Measurements from ENCODE around the gene EIF2B2. TPM values are rescaled to one million over a fixed set of nuclear protein-coding genes. Genes with fewer than 3 reads are reported as not detected.

EIF2B2 gene
- total RNA-seq, 4 donors from 2014 or later = 37.0 to 45.6 (median 37.9) TPM

DNA sequence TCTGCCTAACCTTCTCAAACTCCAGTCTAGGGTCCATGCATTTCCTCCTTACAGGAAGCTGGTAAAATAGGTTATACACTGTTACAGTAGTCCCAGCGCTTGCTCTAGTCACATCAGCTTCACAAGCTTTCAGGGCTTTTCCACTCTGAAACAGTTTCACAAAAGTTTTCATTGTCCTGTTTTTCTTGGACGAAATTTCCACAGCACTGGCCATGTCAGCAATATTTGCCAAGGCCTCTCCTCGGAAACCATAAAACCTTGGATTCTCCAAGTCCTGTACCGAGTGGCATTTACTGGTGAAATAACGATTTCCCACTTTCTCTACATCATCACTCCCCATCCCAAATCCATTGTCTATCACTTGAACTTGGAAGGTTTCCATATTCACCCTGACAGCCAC, 46.4 kb downstream of the EIF2B2 start:
- DNase-seq (ENCODE audit: low spot score in 2 of 2) = no peak
- 57 to 58% methylated on average over 5 of the region's 5 CpGs for WGBS, 2 donors
- H3K4me3 ChIP-seq (ENCODE audit: low read depth, poor library complexity, severe bottlenecking) = no peak overlapping the region
- intact Hi-C loops (cut with DNase I; ENCODE audit: low total_unique reads) = no loop called here
- TF ChIP-seq, protein P1, sequence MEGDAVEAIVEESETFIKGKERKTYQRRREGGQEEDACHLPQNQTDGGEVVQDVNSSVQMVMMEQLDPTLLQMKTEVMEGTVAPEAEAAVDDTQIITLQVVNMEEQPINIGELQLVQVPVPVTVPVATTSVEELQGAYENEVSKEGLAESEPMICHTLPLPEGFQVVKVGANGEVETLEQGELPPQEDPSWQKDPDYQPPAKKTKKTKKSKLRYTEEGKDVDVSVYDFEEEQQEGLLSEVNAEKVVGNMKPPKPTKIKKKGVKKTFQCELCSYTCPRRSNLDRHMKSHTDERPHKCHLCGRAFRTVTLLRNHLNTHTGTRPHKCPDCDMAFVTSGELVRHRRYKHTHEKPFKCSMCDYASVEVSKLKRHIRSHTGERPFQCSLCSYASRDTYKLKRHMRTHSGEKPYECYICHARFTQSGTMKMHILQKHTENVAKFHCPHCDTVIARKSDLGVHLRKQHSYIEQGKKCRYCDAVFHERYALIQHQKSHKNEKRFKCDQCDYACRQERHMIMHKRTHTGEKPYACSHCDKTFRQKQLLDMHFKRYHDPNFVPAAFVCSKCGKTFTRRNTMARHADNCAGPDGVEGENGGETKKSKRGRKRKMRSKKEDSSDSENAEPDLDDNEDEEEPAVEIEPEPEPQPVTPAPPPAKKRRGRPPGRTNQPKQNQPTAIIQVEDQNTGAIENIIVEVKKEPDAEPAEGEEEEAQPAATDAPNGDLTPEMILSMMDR (IDR thresholded peaks at IDR 0.05) = no peak

- intact Hi-C loops (cut with DNase I; ENCODE audit: low total_unique reads) = no loop called here
- H3K4me3 ChIP-seq (ENCODE audit: low read depth, poor library complexity, severe bottlenecking) = no peak overlapping the region
- DNase-seq (ENCODE audit: low spot score in 2 of 2) = no peak
- no peak for TF ChIP-seq POLR2A (IDR thresholded peaks at IDR 0.05)
- TF ChIP-seq, protein P1 (IDR thresholded peaks at IDR 0.05) = no peak
- 62 to 70% methylated on average over 3 of the region's 3 CpGs for WGBS, 2 donors
These were observed 47.0 kb downstream of the EIF2B2 start for GRCh38 chr14:75049731-75050201.

GRCh38 chr14:75050852-75051555, 48.3 kb downstream of the EIF2B2 start, which contains the start of gene MLH3:
MLH3 (minus strand) TSS chr14:75051467; CDS start chr14:75049655, 1,812 bp downstream.
- peak; percentile 66 to 95 for DNase-seq (ENCODE audit: low spot score in 2 of 2)
- H3K4me3 ChIP-seq (ENCODE audit: low read depth, poor library complexity, severe bottlenecking) = peak within 1 kb of the TSS; percentile 55
- TF ChIP-seq POLR2A (IDR thresholded peaks at IDR 0.05) = peak in 1 of 2 donors; percentile 30
- TF ChIP-seq, protein P1 (IDR thresholded peaks at IDR 0.05) = no peak
- 0 to 1% methylated on average over 43 to 57 of the region's 59 CpGs for WGBS, 2 donors
- intact Hi-C loops (cut with DNase I; ENCODE audit: low total_unique reads) = no loop called here

- no peak for TF ChIP-seq POLR2A (IDR thresholded peaks at IDR 0.05)
- TF ChIP-seq, protein P1 (IDR thresholded peaks at IDR 0.05) = no peak
- no peak for DNase-seq (ENCODE audit: low spot score in 2 of 2)
- intact Hi-C loops (cut with DNase I; ENCODE audit: low total_unique reads) = no loop called here
- no peak overlapping the region for H3K4me3 ChIP-seq (ENCODE audit: low read depth, poor library complexity, severe bottlenecking)
- WGBS, 2 donors = 25 to 28% methylated on average over 5 of the region's 5 CpGs
These were observed 48.8 kb downstream of the EIF2B2 start for GRCh38 chr14:75051556-75051899.

- TF ChIP-seq POLR2A (IDR thresholded peaks at IDR 0.05) = no peak
- TF ChIP-seq, protein P1 (IDR thresholded peaks at IDR 0.05) = no peak
These were observed 50.9 kb downstream of the EIF2B2 start for GRCh38 chr14:75053396-75054291.

More at GRCh38 chr14:75053396-75054291, 50.9 kb downstream of the EIF2B2 start:
- DNase-seq (ENCODE audit: low spot score in 2 of 2) = no peak
- WGBS, 2 donors = 55 to 60% methylated on average over 5 of the region's 5 CpGs
- intact Hi-C loops (cut with DNase I; ENCODE audit: low total_unique reads) = no loop called here
- H3K4me3 ChIP-seq (ENCODE audit: low read depth, poor library complexity, severe bottlenecking) = no peak overlapping the region

Data from lower leg skin (tissue), 4 donors.